A549 (cell line): Measurements from ENCODE around the gene GOLPH3.

ENCODE experiments used
- POLR2A ChIP-seq: IDR thresholded peaks from 2 replicates; pipeline ENCODE4 v1.6.1; 2012; ENCODE audit warnings: mild to moderate bottlenecking, low read length
- POLR2AphosphoS2 ChIP-seq: conservative IDR thresholded peaks from 2 replicates; pipeline ENCODE4 v1.6.1; 2012; ENCODE audit warnings: low read length, improper control_type of control experiment, inconsistent platforms
- TF ChIP-seq, protein P1 (sequence below): fragments of 450-650 bp; IDR thresholded peaks from 2 replicates; pipeline ENCODE4 v1.6.1; 2014; ENCODE audit warnings: antibody characterized with exemption
- TF ChIP-seq, protein P2 (sequence below): fragments of >200 bp; sonication (Bioruptor Twin); formaldehyde crosslinking; IDR thresholded peaks from 3 replicates; pipeline ENCODE4 v1.5.1; 2016

DNA sequence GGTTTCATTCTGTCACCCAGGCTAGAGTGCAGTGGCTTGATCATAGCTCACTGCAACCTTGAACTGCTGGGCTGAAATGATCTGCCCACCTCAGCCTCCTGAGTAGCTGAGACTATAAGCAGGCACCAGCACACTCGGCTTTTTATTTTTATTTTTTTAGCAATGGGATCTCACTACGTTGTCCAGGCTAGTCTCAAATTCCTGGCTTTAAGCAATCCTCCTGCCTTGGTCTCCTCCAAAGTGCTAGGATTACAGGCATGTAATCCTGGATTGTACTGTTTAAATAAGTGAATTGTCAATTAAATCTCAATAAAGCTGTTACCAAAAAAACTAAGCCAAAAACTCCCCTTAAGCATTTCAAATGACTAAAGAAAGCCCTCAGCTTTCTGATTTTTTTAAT lies 18.9 kb downstream of the GOLPH3 start:
- TF ChIP-seq POLR2AphosphoS2 = no peak
- TF ChIP-seq, protein P1, sequence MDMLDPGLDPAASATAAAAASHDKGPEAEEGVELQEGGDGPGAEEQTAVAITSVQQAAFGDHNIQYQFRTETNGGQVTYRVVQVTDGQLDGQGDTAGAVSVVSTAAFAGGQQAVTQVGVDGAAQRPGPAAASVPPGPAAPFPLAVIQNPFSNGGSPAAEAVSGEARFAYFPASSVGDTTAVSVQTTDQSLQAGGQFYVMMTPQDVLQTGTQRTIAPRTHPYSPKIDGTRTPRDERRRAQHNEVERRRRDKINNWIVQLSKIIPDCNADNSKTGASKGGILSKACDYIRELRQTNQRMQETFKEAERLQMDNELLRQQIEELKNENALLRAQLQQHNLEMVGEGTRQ = no peak
- no peak for TF ChIP-seq POLR2A
- TF ChIP-seq, protein P2, sequence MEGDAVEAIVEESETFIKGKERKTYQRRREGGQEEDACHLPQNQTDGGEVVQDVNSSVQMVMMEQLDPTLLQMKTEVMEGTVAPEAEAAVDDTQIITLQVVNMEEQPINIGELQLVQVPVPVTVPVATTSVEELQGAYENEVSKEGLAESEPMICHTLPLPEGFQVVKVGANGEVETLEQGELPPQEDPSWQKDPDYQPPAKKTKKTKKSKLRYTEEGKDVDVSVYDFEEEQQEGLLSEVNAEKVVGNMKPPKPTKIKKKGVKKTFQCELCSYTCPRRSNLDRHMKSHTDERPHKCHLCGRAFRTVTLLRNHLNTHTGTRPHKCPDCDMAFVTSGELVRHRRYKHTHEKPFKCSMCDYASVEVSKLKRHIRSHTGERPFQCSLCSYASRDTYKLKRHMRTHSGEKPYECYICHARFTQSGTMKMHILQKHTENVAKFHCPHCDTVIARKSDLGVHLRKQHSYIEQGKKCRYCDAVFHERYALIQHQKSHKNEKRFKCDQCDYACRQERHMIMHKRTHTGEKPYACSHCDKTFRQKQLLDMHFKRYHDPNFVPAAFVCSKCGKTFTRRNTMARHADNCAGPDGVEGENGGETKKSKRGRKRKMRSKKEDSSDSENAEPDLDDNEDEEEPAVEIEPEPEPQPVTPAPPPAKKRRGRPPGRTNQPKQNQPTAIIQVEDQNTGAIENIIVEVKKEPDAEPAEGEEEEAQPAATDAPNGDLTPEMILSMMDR = no peak
